HG03280 (cell line): ENCODE results near the gene TTC23.

Source experiments
- ATAC-seq: cut with Tn5 transposase; IDR thresholded peaks from one replicate; pipeline ENCODE4 v1.9.1; 2021; ENCODE audit warnings: mild to moderate bottlenecking, moderate library complexity; ENCODE audit not compliant: unreplicated experiment

Gene TTC23

DNA sequence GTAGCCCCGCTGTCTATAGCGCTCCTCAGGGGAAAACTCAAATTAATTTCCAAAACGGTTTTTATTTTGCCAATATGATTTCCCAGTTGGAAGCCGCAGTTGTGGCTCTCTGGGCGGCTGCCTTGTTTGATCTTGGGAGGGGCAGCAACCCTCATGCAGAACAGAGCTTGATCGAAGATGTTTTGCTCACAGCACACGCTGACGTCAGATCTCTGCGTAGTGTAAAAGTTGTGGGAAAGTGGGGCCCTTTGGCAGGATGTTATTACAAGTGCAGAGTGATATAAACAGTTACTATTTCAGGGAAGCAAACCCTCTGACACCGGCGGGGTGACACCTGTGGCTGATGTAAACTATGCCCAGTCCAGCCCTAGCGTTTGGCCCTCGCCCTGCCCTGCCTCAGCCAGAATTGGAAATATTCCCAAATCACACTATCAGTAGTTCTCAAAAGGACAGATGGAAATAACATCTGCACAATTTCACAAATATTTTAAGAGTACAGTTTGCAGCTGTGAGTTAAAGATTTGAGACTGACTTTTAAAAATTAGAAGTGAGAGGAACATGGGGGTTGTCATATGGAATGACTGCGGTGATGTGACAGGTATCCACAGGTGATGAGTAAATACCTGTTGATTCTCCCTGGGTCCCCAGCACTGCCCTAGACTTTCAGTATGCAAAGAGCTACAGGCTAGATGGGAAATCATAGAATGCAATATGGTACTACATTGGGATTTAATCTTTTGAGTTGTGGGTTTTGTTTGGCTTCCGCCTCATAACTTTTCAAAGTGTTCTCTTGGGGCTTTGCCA lies 142.8 kb downstream of the TTC23 start:
- ATAC-seq: no peak

DNA sequence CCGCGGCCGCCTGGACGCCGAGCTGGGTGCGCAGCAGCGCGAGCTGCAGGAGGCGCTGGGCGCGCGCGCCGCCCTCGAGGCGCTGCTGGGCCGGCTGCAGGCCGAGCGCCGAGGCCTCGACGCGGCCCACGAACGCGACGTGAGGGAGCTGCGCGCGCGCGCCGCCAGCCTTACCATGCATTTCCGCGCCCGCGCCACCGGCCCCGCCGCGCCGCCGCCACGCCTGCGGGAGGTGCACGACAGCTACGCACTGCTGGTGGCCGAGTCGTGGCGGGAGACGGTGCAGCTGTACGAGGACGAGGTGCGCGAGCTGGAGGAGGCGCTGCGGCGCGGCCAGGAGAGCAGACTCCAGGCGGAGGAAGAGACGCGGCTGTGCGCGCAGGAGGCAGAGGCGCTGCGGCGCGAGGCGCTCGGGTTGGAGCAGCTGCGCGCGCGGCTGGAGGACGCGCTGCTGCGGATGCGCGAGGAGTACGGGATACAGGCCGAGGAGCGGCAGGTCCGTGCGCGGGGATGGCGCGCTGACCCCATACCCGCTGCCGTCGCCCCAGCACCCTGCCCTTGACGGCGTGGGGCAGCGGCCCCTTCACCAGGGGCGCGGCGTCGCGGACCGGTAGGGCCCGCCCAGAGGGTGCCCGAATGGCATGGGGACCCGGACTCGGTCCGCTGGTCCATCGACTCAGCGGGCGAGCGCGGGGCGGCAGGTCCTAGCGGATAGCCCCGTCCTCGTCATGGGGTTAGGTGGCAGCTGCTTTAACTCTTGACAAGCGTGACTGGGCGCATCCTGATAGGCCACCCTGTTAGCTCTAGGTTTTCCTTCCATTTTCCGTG lies 143.7 kb downstream of the TTC23 start:
- ATAC-seq: peak; percentile 15

DNA sequence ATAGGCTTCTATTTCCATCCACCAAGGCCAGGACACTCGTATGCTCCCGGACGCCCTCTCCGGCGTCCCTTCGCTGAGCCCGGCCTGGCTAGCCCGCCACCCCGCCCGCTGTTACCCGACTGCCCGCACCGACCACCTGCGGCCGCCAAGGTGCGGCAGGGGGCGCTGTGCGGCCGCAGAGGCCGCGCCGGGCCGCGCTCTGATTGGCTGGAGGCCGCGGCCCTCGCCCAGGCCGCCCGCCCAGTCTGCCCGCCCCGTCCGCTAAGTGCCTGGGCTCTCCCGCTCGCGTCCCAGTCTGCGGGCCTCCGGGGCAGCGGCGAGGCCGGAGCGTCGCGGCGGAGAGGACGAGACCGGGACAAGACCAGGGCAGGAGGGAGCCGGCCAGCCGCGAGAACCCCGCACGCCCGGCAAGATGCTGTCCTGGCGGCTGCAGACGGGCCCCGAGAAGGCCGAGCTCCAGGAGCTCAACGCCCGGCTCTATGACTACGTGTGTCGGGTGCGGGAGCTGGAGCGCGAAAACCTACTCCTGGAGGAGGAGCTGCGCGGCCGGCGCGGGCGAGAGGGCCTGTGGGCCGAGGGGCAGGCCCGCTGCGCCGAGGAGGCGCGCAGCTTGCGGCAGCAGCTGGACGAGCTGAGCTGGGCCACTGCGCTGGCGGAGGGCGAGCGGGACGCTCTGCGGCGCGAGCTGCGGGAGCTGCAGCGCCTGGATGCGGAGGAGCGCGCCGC lies 144.4 kb downstream of the TTC23 start, which contains the start of gene SYNM:
TSS of gene SYNM (plus strand) at position 293 of the 726 bp plus-strand sequence. CDS start at position 413, 120 bp downstream.
- peak; percentile 71 for ATAC-seq

DNA sequence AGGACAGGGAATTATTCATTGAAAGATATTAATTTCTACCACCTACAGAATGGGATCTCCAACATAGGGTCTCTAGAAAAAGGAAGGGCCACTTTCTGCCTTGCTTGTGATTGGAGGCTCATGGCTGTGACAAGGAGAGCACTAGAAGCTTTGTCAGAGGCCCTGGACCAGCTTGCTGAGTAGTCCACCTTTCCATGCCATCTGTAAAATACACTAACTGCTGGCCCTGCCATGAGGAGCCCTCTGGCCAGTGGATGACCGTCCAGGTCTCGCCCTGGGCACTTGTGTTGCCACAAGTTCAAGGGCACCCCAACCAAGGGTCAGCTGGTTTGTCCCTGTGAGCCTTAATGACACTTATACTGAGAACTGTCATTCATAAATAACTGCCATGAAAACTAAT lies 146.1 kb downstream of the TTC23 start:
- ATAC-seq: no peak

DNA sequence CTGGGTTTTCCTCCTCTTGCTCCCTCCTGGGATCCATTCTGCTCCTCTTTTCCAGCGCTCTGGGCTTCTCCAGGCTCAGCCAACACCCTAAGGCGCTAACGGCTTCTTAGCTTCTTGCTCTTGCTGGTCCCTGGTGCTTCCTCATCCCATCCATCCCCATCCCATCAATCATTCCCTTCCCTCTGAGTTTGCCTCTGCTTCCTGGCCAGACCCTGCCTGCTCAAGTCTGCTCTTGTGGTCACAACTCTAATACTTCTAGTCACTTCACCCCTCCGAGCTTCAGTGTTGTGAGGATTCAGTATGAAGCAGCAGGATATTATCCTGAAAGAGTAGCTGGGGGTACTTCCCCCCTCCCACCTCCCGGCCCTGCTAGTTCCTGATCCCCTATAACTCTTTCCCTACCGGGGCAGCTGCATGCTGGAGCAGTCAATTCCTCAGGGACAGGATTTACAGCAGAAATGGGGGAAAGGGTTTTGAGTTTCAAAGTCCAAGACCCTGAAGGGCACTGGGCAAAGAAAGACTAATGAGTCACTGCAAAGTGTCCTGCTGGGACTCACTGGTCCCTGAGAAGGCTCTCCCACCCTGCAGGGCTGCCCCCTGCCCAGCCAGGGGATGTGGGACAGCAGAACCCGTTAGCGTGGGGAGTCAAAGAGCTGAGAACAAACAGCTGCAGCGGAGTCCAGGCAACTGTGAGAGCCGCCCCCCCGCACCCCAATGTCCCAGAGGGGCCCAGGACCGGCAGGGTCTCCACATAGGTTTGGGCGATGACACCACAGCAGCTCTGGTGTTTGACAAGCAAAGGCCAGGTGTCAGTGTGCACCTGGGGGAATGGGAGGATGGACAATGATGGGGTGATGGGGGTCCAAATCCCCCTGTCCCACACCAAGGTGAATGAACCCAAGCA lies 146.8 kb downstream of the TTC23 start:
- no peak for ATAC-seq

DNA sequence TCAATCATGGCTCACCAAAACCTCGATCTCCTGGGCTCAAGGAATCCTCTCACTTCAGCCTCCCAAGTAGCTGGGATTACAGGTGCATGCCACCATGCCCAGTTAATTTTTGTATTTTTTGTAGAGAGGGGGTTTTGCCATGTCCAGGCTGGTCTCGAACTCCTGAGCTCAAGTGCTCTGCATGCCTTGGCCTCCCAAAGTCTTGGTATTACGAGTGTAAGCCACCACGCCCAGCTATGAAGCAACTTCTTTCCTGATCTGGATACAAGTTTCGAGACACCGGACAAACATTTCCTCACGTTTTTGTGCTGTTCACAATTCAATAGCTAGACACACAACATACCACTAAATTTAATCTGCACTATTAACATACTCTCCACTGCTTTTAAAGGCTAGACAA lies 147.9 kb downstream of the TTC23 start:
- ATAC-seq: no peak

DNA sequence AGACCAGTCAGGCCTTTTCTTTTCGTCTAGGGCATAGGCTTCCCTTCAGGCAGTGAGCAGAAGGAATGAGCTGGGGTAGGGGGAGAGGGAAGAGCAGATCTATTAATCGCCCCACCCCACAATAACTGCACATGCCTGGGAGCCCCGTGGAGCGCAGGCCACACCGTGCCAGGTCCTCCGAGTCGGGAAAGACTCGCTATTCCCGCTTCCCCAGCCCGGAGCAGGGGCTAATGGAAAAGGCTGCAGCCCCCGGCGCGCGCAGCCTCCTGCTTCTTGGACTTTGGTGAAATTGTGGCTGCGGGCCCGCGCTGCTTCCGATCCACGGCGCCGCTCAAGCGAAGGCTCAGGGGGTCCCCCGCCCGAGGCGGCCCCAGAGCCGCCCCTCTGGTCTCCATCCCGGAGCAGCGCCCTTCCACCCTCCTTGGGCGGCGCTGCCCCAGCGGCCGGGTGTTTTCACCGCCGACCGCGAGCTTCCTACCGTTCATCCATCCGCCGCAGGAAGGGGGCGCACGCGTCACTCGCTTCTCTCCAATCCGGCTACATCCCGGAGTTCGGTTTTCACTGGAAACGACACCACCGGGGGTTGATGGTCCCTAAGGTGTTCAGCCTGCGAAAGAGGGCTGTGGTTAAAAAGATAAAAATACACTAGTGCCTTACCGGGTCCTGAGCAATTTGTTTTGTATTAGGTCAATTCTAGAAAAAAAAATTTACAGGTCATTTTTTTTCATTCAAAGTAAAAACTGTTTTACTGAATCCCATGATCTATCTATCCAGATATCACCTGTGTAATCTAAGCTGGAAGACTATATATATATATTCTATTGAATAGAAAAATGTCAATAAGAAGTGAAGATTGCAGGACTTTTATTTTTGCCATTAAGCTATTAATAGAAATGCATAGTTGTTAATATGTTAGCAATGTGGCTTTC lies 148.9 kb downstream of the TTC23 start:
- no peak for ATAC-seq

DNA sequence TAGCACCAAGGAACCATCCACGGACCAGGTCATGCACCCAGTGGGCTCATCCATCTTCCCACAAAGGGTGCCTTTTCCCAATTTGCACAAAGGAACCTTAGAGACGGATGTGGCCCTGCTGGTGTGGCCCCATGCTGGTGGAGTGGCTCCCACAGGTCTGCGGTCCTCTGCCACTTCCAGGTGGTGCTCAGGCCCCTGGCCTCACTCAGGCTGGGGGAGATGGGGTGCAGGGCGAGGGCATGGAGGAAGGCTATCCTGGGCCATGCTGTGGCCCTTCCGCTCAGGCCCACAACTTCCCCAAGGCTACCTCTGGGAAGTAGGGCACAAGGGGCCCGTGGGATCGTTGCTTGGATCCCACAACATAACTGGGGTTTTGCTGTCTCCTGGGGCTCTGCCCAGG lies 149.7 kb downstream of the TTC23 start:
- ATAC-seq: no peak

DNA sequence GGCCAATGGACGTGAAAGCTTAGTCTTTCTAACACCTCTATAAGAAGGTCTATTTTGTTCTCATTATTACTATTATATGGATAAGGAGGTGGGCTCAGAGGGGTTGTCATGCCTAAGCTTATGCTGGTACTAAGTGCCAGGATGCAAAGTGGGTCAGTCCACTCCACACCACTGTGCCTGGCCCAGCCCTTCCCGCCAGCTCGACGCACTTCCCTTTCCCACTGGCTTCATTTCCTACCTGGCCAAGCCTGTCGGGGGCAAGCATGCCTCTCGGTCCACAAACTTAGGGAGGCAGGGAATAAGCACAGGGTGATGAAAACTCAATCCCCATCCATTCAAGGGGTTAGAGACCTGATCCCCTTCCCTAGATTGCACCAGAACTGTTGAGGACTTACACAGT lies 150.4 kb downstream of the TTC23 start:
- no peak for ATAC-seq

DNA sequence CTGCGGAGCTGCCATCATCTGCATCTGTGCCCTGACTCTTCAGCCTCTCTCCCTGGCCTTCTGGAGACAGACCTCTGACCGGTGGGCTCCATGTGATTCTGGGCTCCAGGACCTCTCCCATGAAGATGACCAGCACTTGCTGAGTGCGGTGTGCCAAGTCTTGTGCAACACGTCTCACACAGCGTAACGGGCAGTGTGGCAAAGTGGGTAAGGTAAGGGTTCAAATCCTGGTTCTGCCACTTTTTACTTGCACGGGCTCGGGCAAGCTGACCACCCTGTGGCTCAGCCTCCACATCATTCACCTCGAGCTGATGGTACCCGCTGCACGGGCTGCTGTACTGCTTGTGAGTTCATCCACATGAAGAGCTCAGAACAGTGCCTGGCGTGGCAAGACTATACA lies 151.0 kb downstream of the TTC23 start:
- no peak for ATAC-seq

DNA sequence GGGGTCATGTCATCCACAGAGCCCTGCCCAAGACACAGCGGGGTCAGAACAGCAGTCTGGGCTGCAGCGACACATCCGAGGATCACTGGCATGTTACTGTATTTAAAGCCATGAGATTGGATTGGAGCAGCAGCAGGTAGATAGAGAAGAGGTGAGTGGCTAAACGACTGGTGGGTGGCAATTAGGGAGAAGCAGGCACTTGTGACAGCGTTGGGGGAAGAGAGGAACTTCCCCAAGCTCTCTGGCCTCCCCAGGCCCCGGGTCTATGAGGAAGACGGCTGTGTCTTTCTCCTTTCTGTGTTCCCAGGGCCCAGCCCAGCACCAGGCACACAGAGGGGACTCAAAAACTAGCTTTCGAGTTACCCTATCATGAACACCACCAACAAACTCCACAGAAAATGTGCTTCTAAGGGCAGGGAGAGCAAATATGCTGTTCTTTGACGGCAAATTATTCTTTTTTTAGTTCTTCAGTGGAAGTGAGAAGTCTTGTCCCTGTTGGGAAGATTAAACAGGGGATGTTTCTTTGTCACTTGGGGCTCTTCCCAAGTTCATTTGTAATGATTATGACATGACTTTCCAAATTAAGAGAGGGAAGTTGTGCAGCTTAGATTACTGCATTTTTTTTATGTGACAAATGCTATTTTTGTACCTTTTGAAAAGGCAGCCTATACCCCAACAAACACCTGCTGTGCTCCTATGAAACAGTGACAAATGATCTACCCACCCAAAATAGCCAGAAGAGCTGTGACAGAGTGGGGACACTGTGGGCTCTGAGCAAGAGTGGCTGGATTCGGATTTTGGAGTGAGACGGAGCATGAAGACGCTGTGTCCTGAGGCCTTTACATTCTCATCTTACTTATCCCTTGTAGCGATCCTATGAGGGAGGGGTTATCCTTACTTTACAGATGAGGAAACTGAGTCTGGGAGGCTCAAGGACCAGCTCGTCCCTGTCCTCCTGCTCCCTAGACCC lies 151.7 kb downstream of the TTC23 start:
- ATAC-seq: no peak

DNA sequence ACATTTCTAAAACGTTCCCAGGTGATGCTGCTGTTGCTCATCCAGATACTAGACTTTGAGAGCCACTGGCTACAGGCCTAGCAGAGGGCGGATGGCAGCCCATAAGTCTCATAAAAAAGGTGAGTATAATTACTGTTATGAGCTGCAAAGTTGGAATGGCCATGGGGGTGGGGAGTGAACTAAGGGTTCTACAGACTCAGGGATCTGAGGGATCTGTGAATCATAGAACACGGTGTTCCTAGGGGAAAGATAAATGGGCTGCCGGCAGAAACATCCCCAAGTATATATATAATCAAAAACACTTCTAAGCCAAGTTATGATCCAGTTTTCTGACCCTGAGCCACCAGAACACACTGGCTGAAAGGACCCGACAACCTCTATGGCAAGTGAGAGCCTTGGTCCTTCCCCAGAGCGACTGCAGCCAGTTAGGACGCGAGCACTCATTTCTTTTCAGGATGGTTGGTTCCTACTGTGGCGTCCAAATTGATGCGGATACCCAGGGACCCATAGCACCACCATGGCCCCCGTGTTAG lies 152.4 kb downstream of the TTC23 start:
- ATAC-seq: no peak

DNA sequence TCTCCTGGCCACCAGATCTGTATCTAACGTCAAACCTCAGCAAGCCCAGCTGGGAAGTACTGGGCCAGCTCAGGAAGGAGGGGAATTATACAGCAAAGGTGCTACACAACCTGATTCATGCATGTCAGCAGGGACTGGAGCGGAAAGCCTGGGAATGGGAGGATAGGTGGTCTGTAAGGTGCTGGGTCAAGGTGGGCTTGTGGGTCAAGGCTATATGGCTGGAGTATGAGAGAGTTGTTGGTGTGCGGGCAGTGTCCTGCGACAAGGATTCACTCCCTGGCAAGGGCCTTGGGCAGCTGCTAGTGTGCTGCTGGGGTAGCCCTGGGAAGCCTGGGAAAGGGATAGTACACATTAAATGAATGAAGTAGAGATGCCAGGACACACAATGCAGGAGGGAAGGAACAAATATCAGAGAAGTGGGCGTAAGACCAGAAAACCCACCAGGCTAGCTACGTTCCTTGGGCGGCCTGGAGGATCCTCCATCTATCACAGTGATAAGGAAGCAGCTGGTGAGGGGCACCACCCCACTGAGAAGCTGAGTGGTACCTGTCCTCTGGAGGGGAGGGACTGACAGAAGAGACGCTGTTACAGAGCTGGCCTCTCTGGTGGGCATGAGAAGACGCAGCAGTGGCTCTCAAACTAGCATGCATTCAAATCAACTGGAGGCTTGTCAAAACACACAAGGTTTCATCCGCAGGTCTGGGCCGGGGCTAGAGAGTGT lies 153.0 kb downstream of the TTC23 start:
- ATAC-seq: no peak

DNA sequence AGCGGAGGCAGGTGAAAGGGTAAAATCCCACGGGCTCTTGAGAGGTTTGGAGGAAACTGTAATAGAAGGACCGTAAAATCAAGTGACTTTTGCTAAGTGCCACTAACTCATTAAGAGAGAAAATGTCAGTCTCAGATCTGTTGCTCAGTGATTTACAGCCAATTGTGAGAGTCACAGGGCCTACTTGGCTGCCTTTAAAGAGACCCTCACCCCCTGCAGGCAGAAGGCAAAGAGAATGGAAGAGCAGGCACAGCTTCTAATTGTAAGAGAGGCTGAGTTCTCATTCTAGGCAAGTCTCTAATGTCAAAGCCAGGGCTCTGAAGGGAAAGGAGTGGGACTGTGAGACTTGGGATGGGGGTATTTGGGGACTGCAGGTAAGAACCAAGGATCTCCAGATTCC lies 153.8 kb downstream of the TTC23 start:
- no peak for ATAC-seq

DNA sequence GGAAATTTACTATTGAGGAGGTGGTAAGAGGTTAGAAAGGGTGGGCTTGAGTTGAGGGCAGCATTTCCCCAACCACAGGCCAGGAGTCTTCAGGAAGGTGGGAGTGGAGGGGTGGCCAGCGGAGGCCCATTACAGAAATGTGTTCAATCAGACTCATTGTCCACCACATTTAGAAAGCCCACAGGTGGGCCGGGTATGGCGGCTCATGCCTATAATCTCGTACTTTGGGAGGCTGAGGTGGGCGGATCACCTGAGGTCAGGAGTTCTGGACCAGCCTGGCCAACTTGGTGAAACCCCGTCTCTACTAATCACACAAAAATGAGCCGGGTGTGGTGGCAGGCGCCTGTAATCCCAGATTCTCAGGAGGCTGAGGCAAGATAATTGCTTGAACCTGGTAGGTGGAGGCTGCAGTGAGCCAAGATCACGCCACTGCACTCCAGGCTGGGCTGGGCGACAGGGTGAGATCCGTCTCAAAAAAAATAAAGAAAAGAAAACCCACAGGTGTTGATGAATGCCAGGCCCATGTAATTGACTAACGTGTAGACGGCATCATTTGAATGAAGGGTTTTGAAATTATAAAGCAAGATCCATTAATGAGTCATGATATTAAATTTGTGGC lies 156.7 kb downstream of the TTC23 start:
- no peak for ATAC-seq

DNA sequence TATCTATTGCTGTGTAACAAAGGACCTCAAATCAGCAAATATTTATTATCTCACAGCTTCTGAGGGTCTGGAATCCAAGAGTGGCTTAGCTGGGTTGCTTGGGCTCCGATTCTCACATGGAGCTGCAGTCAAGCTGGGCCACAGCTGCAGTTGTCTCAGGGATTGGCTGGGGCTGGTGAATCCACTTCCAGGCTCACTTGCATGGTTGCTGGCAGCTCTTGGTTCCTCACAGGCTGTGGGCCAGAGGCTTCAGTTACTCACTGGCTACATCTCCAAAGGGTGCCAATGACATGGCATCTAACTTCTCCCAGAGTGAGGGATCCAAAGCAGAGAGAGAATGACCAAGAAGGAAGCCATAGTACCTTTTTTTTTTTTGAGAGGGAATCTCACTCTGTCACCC lies 158.4 kb downstream of the TTC23 start:
- ATAC-seq: no peak
